ENCODE measurements around the gene CACNA1D. TPM values are rescaled to one million over a fixed set of nuclear protein-coding genes. Genes with fewer than 3 reads are reported as not detected.

CACNA1D gene
- total and polyA plus RNA-seq, 7 experiments from 2014 or later = 0.61 to 2.0 (median 0.70) TPM; not detected in 4

- Histone ChIP-seq H3K27ac (ENCODE audit: low read depth, low read length) (no peak overlapping the region), H3K4me1 (ENCODE audit: control insufficient read depth in 2 of 2, insufficient read depth in 2 of 2, low read length in 2 of 2) (no peaks in the 10 kb centered on the region), H3K4me3 (ENCODE audit: low read length) (no peak overlapping the region), H3K36me3 (ENCODE audit: control insufficient read depth in 2 of 3, insufficient read depth in 3 of 3, low read length in 3 of 3) (no peaks in the 10 kb centered on the region), H3K9me3 (ENCODE audit: control insufficient read depth in 2 of 3, low read length in 3 of 3) (no peaks in the 10 kb centered on the region), H3K27me3 (ENCODE audit: control insufficient read depth in 2 of 2, insufficient read depth in 2 of 2, low read length in 2 of 2) (no peaks in the 10 kb centered on the region)
- intact Hi-C loops (cut with micrococcal nuclease) = no loop called here
- H3K4me1 Mint-ChIP-seq = no peaks in the 10 kb centered on the region
- H3K27me3 Mint-ChIP-seq = peaks cover 5 to 24% (median 12%) of the 10 kb centered on the region in 5 donors
- H3K27ac Mint-ChIP-seq = no peak overlapping the region
- no peak overlapping the region for H3K4me3 Mint-ChIP-seq
- ChIA-PET POLR2A (no interaction called here), CTCF (no interaction called here)
- peaks cover 0 to 2% (median 0%) of the 10 kb centered on the region in 11 donors for H3K9me3 Mint-ChIP-seq
- H3K36me3 Mint-ChIP-seq = no peaks in the 10 kb centered on the region
- ATAC-seq (no peak), DNase-seq (no peak)
Observed at GRCh38 chr3:53765753-53766152, 271.3 kb downstream of the CACNA1D start.

GRCh38 chr3:53766706-53767105, 272.3 kb downstream of the CACNA1D start:
- H3K27ac Mint-ChIP-seq = no peak overlapping the region
- intact Hi-C loops (cut with micrococcal nuclease) = no loop called here
- H3K4me1 Mint-ChIP-seq = no peaks in the 10 kb centered on the region
- no peaks in the 10 kb centered on the region for H3K36me3 ChIP-seq (ENCODE audit: control insufficient read depth in 2 of 3, insufficient read depth in 3 of 3, low read length in 3 of 3)
- no peaks in the 10 kb centered on the region for H3K27me3 ChIP-seq (ENCODE audit: control insufficient read depth in 2 of 2, insufficient read depth in 2 of 2, low read length in 2 of 2)
- H3K27ac ChIP-seq (ENCODE audit: low read depth, low read length) = no peak overlapping the region
- H3K4me1 ChIP-seq (ENCODE audit: control insufficient read depth in 2 of 2, insufficient read depth in 2 of 2, low read length in 2 of 2) = no peaks in the 10 kb centered on the region
- H3K9me3 ChIP-seq (ENCODE audit: control insufficient read depth in 2 of 3, low read length in 3 of 3) = no peaks in the 10 kb centered on the region
- DNase-seq = no peak
- peaks cover 10 to 31% (median 12%) of the 10 kb centered on the region in 5 donors for H3K27me3 Mint-ChIP-seq
- ChIA-PET POLR2A (no interaction called here), CTCF (no interaction called here)
- peaks cover 0 to 2% (median 0%) of the 10 kb centered on the region in 11 donors for H3K9me3 Mint-ChIP-seq
- ATAC-seq = no peak
- H3K36me3 Mint-ChIP-seq = no peaks in the 10 kb centered on the region
- no peak overlapping the region for H3K4me3 Mint-ChIP-seq
- no peak overlapping the region for H3K4me3 ChIP-seq (ENCODE audit: low read length)

- CTCF ChIA-PET = no interaction called here
- H3K4me1 ChIP-seq (ENCODE audit: control insufficient read depth in 2 of 2, insufficient read depth in 2 of 2, low read length in 2 of 2) = no peaks in the 10 kb centered on the region
- no peak overlapping the region for H3K4me3 Mint-ChIP-seq
- ATAC-seq = no peak
- H3K9me3 Mint-ChIP-seq = peaks cover 0 to 3% (median 0%) of the 10 kb centered on the region in 11 donors
- H3K4me1 Mint-ChIP-seq = no peaks in the 10 kb centered on the region
- no peaks in the 10 kb centered on the region for H3K27me3 ChIP-seq (ENCODE audit: control insufficient read depth in 2 of 2, insufficient read depth in 2 of 2, low read length in 2 of 2)
- no peak for DNase-seq
- H3K4me3 ChIP-seq (ENCODE audit: low read length) = no peak overlapping the region
- POLR2A ChIA-PET = no interaction called here
- H3K36me3 Mint-ChIP-seq = no peaks in the 10 kb centered on the region
- intact Hi-C loops (cut with micrococcal nuclease) = no loop called here
- H3K27me3 Mint-ChIP-seq = peaks cover 10 to 35% (median 13%) of the 10 kb centered on the region in 5 donors
- H3K36me3 ChIP-seq (ENCODE audit: control insufficient read depth in 2 of 3, insufficient read depth in 3 of 3, low read length in 3 of 3) = no peaks in the 10 kb centered on the region
- H3K9me3 ChIP-seq (ENCODE audit: control insufficient read depth in 2 of 3, low read length in 3 of 3) = no peaks in the 10 kb centered on the region
- H3K27ac Mint-ChIP-seq = no peak overlapping the region
- H3K27ac ChIP-seq (ENCODE audit: low read depth, low read length) = no peak overlapping the region
Observed at GRCh38 chr3:53768478-53769459, 274.4 kb downstream of the CACNA1D start.

GRCh38 chr3:53772562-53772961, 278.2 kb downstream of the CACNA1D start:
- Mint-ChIP-seq H3K27ac (no peak overlapping the region), H3K4me3 (no peak overlapping the region), H3K4me1 (peaks cover 0 to 5% (median 0%) of the 10 kb centered on the region in 7 donors), H3K9me3 (peaks cover 0 to 3% (median 0%) of the 10 kb centered on the region in 11 donors), H3K27me3 (peaks cover 8 to 31% (median 18%) of the 10 kb centered on the region in 5 donors), H3K36me3 (no peaks in the 10 kb centered on the region)
- intact Hi-C loops (cut with micrococcal nuclease) = no loop called here
- H3K4me1 ChIP-seq (ENCODE audit: control insufficient read depth in 2 of 2, insufficient read depth in 2 of 2, low read length in 2 of 2) = no peaks in the 10 kb centered on the region
- no peak for DNase-seq
- no peak overlapping the region for H3K27ac ChIP-seq (ENCODE audit: low read depth, low read length)
- no peaks in the 10 kb centered on the region for H3K9me3 ChIP-seq (ENCODE audit: control insufficient read depth in 2 of 3, low read length in 3 of 3)
- no peaks in the 10 kb centered on the region for H3K36me3 ChIP-seq (ENCODE audit: control insufficient read depth in 2 of 3, insufficient read depth in 3 of 3, low read length in 3 of 3)
- H3K27me3 ChIP-seq (ENCODE audit: control insufficient read depth in 2 of 2, insufficient read depth in 2 of 2, low read length in 2 of 2) = no peaks in the 10 kb centered on the region
- ChIA-PET POLR2A (no interaction called here), CTCF (no interaction called here)
- H3K4me3 ChIP-seq (ENCODE audit: low read length) = no peak overlapping the region
- no peak for ATAC-seq

- Histone ChIP-seq H3K4me1 (ENCODE audit: control insufficient read depth in 2 of 2, insufficient read depth in 2 of 2, low read length in 2 of 2) (no peaks in the 10 kb centered on the region), H3K27me3 (ENCODE audit: control insufficient read depth in 2 of 2, insufficient read depth in 2 of 2, low read length in 2 of 2) (no peaks in the 10 kb centered on the region), H3K27ac (ENCODE audit: low read depth, low read length) (no peak overlapping the region), H3K36me3 (ENCODE audit: control insufficient read depth in 2 of 3, insufficient read depth in 3 of 3, low read length in 3 of 3) (no peaks in the 10 kb centered on the region), H3K9me3 (ENCODE audit: control insufficient read depth in 2 of 3, low read length in 3 of 3) (no peaks in the 10 kb centered on the region), H3K4me3 (ENCODE audit: low read length) (no peak overlapping the region)
- Mint-ChIP-seq H3K27me3 (peaks cover 8 to 27% (median 18%) of the 10 kb centered on the region in 5 donors), H3K27ac (no peak overlapping the region), H3K4me3 (no peak overlapping the region), H3K9me3 (peaks cover 0 to 3% (median 0%) of the 10 kb centered on the region in 11 donors), H3K36me3 (no peaks in the 10 kb centered on the region), H3K4me1 (peaks cover 0 to 5% (median 0%) of the 10 kb centered on the region in 7 donors)
- ChIA-PET CTCF (no interaction called here), POLR2A (no interaction called here)
- DNase-seq (no peak), ATAC-seq (no peak)
- intact Hi-C loops (cut with micrococcal nuclease) = no loop called here
Observed at GRCh38 chr3:53773021-53773436, 278.6 kb downstream of the CACNA1D start.

- CTCF ChIA-PET = no interaction called here
- ATAC-seq (no peak), DNase-seq (no peak)
- Histone ChIP-seq H3K9me3 (ENCODE audit: control insufficient read depth in 2 of 3, low read length in 3 of 3) (no peaks in the 10 kb centered on the region), H3K4me3 (ENCODE audit: low read length) (no peak overlapping the region), H3K4me1 (ENCODE audit: control insufficient read depth in 2 of 2, insufficient read depth in 2 of 2, low read length in 2 of 2) (no peaks in the 10 kb centered on the region), H3K27ac (ENCODE audit: low read depth, low read length) (no peak overlapping the region), H3K36me3 (ENCODE audit: control insufficient read depth in 2 of 3, insufficient read depth in 3 of 3, low read length in 3 of 3) (no peaks in the 10 kb centered on the region), H3K27me3 (ENCODE audit: control insufficient read depth in 2 of 2, insufficient read depth in 2 of 2, low read length in 2 of 2) (no peaks in the 10 kb centered on the region)
- H3K4me1 Mint-ChIP-seq = peaks cover 0 to 5% (median 0%) of the 10 kb centered on the region in 7 donors
- H3K36me3 Mint-ChIP-seq = no peaks in the 10 kb centered on the region
- no peak overlapping the region for H3K4me3 Mint-ChIP-seq
- no peak overlapping the region for H3K27ac Mint-ChIP-seq
- H3K9me3 Mint-ChIP-seq = peaks cover 0 to 3% (median 0%) of the 10 kb centered on the region in 11 donors
- intact Hi-C loops (cut with micrococcal nuclease) = no loop called here
- H3K27me3 Mint-ChIP-seq = peaks cover 8 to 25% (median 18%) of the 10 kb centered on the region in 5 donors
- POLR2A ChIA-PET = no interaction called here
Observed at GRCh38 chr3:53773611-53774368, 279.4 kb downstream of the CACNA1D start.

All from naive thymus-derived CD4-positive, alpha-beta T cell (primary cell).